UCSD-AML1 (cell line): ENCODE data around the gene MRAP2.
"Not testable (repeated sequence)": the region's sequence is repeated elsewhere in the genome, so short reads cannot be mapped to it uniquely, and the experiment has no call there.

ENCODE experiments used
- DNase-seq: peaks from one replicate; lab custom pipeline; 2025; ENCODE audit not compliant: unreplicated experiment; lab: John Stamatoyannopoulos, UW

The MRAP2 gene

DNA sequence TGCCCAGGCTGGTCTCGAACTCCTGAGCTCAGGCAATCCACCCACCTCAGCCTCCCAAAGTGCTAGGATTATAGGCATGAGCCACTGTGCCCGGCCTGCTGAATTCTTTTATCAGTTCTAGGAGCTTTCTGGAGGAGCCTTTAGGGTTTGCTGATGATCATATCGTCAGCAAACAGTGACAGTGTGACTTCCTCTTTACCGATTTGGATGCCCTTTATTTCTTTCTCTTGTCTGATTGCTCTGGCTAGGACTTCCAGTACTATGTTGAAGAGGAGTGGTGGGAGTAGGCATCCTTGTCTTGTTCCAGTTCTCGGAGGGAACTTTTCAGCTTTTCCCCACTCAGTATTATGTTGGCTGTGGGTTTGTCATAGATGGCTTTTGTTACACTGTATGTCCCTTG, 35.3 kb downstream of the MRAP2 start:
- DNase-seq = not testable (repeated sequence)

DNA sequence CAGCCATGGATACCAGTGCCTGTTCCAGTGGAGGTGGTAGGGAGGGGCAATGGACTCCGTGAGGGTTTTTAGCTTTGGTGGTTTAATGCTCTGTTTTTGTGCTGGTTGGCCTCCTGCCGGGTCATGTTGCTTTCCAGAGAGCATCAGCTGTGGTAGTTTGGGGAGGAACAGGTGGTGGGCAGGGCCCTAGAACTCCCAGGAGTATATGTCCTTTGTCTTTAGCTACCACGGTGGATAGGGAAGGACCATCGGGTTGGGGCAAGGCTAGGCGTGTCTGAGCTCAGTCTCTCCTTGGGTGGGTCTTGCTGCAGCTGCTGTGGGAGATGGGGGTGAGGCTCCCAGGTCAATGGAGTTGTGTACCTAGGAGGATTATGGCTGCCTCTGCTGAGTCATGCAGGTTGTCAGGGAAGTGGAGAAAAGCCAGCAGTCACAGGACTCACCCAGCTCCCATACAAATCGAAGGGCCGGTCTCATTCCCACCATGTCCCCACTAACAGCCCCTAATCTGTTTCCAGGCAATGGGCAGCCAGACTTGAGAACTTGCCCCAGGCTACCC, 38.9 kb downstream of the MRAP2 start:
- no peak for DNase-seq

DNA sequence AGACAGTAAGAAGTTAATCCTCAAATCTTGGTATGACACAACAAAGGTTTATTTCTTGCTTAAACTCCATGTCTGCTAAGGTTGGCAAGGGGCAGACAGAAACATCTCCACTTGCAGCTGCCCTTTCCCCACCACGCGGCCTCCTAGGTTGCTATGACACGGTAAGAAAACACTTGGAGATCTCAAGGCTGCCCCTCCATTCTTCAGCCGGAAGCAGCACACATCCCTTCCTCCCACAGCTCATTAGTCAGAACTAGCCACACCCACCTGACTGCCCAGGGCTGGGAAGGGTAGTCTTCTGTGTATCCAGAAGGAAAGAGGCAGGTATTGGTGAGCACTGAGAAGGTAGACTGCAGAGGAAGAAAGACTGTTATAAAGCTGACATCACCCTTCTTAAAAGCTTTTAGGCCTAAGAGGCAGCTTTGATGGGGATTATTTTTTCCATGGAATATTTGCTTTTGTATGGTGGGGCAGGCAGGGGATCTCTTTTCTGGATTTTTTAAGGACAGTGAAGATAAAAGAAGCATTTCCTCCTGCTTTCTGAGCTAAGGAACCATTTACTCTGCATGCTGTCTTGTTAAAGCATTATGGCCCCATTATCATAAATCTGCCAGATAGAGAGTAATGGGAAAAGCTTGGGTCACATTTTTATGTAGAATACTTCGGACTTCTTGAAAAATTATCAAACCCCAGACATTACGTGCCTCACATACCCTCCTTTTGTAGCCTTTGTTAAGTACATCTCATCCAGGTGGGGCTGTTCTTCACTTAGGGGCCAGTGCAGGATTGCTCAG, 41.6 kb downstream of the MRAP2 start:
- DNase-seq = no peak

DNA sequence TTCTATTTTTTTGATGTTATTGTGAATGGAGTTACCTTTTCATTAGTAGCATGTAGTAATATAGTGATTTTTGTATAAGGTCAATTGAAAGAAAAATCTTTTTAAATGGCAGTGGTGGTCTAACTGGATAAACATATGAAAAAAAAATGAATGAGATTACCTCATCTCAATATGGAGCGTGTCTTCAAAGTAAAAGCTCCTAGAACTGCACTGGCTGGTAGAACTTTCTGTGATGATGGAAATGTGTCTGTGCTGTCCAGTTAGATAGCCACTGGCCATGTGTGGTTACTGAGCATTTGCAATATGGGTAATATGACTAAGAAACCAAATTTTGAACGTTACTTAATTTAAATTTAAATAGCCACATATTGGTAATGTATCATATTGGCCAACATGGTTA, 44.1 kb downstream of the MRAP2 start:
- no peak for DNase-seq

DNA sequence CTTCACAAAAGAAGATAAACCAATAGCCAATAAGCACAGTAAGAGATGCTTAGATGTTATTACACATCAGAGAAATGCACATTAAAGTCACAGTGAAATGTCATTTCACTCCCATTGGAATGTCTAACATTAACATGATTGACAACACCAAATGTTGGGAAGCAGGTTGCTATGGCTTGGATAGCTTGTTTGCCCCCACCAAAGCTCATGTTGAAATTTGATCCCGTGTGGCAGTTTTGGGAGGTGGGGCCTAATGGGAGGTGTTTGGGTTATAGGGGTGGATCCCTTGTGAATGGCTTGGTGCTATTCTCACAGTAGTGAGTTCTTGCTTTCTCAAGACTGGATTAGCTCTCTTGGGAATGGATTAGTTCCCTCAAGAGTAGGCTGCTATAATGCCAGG, 44.8 kb downstream of the MRAP2 start:
- DNase-seq = no peak

DNA sequence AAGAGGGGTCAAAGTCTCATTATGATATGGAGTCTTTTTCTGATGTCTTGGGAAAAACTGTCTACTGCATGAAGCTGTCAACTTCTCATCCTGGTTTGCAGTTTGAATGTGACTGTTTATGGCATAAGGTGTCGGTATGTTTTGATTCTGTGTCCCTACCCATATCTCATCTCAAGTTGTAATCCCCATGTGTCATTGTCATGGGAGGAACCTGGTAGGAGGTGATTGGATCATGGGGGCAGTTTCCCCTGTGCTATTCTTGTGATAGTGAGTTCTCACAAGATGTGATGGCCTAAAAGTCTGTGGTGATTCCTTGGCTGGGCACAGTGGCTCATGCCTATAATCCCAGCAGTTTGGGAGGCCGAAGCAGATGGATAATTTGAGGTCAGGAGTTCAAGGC, 47.6 kb downstream of the MRAP2 start:
- DNase-seq = no peak

DNA sequence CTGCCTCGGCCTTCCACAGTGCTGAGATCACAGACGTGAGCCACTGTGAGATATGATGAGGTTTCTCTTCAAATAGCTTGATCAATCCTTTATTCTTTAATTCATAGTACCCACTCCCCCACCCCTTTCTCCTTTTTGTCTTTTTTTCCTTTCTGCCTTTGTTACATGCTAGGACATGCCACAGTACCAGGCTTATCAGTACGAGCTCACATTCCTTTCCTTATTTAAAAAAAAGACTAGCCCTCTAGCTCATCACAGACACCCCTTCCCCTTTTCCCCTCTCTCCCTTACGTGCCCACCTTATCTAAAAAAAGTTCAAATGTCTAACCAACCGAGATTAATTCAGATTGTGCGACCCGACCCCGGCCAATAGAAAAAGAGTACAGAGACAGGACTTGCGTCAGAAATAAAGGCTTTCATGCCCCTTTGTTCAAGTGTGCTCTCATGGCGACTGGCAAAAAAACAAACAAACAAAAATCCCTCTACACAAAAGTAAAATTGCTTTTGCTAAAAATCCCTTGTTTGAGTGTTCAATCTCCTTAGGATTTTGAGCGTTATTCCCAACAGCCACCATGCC, 49.2 kb downstream of the MRAP2 start:
- no peak for DNase-seq

DNA sequence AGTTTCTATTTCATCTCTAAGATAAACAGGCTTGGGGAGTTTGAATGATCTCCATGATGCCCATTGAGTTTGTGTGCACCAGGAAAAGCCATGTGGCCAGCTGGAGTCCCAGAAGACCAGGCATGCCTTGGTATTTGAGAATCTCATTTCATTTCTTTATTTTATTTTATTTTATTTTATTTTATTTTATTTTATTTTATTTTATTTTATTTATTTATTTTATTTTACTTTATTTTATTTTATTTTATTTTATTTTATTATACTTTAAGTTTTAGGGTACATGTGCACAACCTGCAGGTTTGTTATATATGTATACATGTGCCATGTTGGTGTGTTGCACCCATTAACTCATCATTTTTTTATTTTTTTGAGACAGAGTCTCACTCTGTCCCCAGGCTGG, 51.1 kb downstream of the MRAP2 start:
- not testable (repeated sequence) for DNase-seq

DNA sequence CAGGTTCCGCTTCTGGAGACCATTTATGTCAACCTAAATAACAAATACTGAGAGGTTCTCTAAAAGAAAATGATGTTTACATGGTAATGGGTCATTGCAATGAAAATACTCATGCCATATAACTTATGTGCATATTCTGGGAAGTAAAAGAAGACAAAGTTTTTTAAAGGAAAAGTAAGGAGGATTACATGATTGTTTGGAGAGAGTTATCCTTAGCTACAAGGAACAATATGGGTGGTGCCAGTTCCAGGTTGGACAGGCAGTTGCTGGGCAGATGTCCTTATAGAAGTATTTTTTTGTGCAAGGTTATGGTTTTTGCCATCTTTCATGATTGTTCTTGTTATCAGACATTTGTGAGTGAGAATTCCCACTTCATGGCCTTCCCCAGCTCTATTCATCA, 52.5 kb downstream of the MRAP2 start:
- DNase-seq = no peak

DNA sequence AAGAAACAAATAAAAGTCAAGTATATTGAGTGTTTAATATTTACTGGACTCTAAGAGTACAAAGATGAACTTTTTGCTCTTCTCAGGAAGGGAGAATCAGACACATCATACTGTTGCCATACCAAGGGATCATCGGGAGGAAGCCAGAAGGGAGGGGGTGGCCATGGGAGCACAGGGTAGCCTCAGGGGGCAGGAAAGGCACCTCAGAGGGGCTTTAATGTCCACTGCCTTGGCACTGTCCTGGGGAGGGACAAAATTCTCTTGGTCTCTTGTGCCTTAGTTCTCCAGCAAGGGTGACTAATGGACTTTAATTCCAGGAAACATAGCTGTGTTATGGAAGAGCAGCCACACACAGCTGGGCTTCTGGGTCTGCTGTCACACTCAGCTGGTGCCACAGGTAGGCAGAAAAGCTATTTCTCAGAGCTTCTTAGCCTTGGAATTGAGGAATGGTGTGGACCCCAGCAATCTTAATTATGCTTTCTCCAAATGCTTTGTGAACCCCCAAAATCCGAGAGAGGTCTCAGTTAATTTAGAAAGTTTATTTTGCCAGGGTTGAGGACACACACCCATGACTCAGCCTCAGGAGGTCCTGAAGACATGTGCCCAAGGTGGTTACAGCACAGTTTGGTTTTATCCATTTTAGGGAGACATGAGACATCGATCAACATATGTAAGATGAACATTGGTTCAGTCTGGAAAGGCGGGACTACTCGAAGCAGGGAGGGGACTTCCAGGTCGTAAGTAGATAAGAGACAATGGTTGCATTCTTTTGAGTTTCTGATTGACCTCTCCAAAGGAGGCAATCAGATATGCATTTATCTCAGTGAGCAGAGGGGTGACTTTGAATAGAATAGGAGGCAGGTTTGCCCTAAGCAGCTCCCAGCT, 53.2 kb downstream of the MRAP2 start:
- DNase-seq = no peak

DNA sequence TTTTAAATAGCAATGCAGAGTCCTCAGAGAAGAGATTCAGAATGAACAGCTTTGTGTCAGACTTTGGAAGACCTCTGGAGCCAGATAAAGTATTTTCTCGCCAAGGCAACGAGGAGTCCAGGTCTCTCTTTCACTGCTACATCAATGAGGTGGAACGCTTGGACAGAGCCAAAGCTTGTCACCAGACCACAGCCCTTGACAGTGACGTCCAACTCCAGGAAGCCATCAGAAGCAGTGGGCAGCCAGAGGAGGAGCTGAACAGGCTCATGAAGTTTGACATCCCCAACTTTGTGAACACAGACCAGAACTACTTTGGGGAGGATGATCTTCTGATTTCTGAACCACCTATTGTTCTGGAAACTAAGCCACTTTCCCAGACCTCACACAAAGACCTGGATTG, 55.5 kb downstream of the MRAP2 start:
- DNase-seq = no peak

DNA sequence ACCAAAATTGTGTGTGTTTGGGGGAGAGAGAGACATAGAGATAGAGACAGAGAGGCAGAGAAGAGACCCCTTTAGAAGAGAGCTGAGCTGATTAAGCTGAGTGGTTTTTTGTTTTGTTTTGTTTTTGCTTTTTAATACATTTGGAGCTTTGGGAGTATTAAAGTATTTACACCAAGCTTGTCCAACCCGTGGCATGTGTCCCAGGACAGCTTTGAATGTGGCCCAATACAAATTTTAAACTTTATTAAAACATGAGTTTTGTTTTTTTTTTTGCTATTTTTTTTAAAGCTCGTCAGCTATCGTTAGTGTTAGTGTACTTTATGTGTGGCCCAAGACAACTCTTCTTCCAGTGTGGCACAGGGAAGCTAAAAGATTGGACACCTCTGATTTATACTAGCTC, 56.0 kb downstream of the MRAP2 start:
- DNase-seq = no peak

DNA sequence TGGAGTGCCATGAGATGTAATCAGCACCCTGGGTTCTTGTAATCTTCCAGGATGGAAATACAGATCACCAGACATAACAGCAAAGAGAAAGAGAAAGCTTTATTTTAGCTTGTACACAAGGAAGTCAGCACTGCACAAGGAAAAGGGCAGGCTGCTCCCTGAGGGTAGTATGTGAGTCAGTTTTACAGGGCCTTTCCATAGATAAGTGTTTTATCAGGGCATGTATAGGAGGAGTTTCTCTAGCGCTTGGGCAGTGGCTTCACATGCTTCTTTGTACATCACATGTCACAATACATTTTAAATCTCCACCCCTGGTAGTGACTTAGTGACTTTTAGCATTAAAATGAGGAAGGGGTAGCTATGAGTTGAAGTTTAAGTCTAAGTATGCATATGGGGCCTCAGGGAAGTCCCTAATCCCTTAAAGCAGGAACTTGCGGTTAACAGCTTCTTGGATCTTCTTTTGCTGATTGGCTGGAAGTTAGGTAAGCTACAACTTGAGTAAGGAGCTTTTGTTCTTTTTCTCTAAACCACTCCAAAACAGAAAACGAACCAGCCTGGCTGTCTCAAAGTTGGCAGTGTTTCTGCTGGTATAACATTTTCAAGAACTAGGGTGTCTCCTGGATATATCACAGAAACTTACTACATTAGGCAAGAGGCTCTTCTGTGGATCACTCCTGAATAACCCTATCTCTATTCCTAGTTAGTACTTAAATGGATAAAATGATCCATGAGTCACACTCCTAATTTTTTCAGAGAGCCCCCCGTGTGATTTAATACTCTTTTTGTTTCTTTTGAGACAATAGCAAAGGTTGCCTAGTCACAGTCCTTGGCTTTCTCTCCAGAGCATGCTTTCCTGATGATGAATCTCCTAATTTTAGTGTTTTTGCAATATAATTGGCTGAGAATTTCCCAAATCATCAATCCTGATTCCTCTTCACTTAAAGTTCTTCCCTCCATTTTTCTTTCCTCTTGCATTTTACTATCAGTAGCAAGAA, 60.2 kb downstream of the MRAP2 start:
- no peak for DNase-seq

DNA sequence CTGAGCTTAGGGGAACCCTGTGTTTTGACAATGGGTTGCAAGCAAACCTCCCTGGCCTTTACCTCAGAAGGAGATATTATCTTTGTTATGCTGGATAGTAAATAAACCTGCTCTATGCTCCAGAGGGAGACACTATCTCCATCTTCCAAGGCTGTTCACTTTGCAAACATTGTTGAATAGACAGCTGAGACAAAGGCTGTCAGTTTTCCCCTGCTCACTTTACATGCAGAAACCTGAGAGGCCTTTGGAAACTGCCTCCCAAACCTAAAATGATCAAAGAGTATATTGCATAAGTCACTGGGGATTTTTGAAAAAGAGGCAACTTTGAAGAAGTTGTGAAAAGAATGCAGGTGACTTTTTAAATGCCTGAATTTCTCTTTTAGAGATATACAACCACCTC, 61.6 kb downstream of the MRAP2 start:
- DNase-seq = no peak

DNA sequence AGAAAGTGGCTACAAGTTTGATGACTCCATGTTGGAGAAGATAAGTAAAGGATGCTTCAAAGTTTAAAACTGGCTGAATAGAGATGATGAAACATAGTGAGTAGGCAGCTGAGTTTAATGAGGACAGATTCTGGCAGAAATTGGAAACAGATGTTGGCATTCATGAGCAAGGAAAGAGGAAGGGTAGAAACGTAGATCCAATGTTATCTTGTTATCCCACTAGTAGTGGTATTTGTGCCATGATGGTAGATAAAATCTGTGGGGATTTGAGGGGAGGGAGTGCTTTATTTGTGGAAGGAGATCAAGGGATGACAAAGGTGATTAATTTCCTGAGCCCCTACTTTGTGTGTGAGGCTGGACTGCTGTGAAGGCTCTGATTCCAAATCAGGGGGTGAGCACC, 69.5 kb downstream of the MRAP2 start:
- DNase-seq = no peak

DNA sequence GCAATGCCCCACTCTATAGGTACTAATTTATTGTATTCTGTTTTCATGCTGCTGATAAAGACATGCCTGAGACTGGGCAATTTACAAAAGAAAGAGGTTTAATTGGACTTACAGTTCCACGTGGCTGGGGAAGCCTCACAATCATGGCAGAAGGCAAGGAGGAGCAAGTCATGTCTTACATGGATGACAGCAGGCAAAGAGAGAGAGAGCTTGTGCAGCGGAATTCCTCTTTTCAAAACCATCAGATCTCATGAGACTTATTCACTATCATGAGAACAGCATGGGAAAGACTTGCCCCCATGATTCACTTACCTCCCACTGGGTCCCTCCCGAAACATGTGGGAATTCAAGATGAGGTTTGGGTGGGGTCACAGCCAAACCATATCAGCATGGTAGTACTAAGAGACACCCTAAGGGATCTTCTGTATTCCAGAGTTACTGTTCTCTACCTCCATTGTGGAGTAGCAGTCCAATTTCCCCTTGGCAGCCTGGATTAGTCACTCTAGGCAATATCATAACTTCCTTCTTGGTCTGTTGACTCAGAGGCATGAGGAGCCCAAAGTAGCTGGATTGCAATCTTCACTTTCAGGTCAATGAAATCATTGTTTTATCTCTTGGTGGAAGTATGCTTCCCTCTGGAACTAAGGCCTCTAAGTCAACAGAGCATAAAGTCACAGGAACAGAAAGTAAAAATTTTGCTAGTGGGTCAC, 71.8 kb downstream of the MRAP2 start:
- not testable (repeated sequence) for DNase-seq

DNA sequence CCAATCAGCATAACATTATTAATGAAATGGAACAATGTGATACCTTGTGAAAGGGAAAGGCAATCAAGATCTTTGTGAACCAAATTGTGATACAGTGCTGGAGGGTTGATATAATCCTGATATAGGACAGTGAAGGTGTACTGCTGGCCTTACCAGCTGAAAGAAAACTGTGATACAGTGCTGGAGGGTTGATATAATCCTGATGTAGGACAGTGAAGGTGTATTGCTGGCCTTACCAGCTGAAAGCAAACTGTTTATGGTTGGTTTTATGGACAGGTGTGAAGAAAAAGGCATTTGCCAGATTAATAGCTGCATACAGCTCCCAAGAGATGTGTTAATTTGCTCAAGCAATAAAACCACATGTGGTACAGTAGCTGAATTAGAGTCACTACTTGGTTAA, 73.9 kb downstream of the MRAP2 start:
- no peak for DNase-seq

DNA sequence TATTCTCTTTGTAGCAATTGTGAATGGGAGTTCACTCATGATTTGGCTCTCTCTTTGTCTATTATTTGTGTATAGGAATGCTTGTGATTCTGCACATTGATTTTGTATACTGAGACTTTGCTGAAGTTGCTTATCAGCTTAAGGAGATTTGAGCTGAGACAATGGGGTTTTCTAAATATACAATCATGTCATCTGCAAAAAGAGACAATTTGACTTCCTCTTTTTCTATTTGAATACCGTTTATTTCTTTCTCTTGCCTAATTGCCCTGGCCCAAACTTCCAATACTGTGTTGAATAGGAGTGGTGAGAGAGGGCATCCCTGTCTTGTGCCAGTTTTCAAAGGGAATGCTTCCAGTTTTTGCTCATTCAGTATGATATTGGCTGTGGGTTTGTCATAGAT, 77.8 kb downstream of the MRAP2 start:
- DNase-seq = not testable (repeated sequence)

DNA sequence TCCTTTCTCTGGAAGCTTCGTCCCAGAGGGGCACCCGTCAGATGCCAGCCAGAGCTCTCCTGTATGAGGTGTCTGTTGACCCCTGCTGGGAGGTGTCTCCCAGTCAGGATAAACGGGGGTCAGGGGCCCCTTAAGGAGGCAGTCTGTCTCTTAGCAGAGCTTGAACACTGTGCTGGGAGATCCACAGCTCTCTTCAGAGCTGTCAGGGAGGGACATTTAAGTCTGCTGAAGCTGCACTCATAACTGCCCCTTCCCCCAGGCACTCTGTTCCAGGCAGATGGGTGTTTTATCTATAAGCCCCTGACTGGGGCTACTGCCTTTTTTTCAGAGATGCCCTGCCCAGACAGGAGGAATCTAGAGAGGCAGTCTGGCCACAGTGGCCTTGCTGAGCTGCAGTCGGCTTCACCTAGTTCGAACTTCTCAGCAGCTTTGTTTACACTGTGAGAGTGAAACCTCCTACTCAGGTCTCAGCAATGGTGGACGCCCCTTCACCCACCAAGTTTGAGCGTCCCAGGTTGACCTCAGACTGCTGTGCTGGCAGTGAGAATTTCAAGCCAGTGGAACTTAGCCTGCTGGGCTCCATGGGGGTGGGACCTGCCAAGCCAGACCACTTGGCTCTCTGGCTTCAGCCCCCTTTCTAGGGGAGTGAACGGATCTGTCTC, 81.5 kb downstream of the MRAP2 start:
- DNase-seq = not testable (repeated sequence)
